SU-DHL-6 (cell line): ENCODE measurements around the gene GBF1.

ENCODE experiments used
- EZH2phosphoT487 ChIP-seq: fragments of 200-600 bp; sonication (generic), shearing (Covaris generic); conservative IDR thresholded peaks from 2 replicates; pipeline ENCODE4 v1.6.1; 2018; ENCODE audit warnings: mild to moderate bottlenecking, antibody characterized with exemption, low read length, moderate library complexity, mixed read lengths
- TF ChIP-seq, protein P1 (sequence below): fragments of 200-600 bp; sonication (generic); IDR thresholded peaks from one replicate; pipeline ENCODE4 v1.5.1; 2017; ENCODE audit warnings: antibody characterized with exemption, mild to moderate bottlenecking, low read length, moderate library complexity; ENCODE audit not compliant: insufficient read depth, poor library complexity, severe bottlenecking

DNA sequence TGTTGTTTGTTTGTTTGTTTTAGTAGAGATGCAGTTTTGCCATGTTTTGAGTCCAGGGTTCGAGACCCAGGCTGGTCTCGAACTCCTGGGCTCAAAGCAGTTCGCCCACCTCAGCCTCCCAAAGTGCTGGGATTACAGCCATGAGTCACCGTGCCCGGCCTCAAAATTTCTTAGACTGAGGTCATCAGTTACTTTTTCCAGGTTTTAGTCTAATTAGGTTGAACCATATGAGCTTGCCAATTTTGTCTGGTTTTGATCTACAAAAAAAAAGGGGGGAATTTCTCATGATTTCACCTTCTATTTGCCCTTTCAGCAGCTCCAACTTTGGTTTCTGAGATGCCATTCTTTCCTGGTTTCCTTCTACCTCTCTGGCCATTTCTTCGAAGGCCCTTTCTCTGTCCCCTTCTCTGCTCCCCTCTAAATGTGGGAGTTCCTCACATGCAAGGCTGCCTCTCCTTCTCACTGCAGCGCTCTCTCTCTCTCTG, 181.5 kb downstream of the GBF1 start:
- TF ChIP-seq, protein P1, sequence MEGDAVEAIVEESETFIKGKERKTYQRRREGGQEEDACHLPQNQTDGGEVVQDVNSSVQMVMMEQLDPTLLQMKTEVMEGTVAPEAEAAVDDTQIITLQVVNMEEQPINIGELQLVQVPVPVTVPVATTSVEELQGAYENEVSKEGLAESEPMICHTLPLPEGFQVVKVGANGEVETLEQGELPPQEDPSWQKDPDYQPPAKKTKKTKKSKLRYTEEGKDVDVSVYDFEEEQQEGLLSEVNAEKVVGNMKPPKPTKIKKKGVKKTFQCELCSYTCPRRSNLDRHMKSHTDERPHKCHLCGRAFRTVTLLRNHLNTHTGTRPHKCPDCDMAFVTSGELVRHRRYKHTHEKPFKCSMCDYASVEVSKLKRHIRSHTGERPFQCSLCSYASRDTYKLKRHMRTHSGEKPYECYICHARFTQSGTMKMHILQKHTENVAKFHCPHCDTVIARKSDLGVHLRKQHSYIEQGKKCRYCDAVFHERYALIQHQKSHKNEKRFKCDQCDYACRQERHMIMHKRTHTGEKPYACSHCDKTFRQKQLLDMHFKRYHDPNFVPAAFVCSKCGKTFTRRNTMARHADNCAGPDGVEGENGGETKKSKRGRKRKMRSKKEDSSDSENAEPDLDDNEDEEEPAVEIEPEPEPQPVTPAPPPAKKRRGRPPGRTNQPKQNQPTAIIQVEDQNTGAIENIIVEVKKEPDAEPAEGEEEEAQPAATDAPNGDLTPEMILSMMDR = no peak
- no peak for TF ChIP-seq EZH2phosphoT487
